Common myeloid progenitor, CD34-positive (primary cell): ENCODE data around the gene FOXE1.
A peak's percentile ranks its signal among the peaks of the same experiment; 100 is the strongest.

ENCODE experiments used
- CTCF ChIA-PET: fragments of 350-600 bp; sonication (Branson Sonifier 250); formaldehyde crosslinking; loops from one replicate; lab custom pipeline; 2021; ENCODE audit warnings: antibody characterized with exemption; lab: Charles Lee
- POLR2A ChIA-PET: fragments of 350-600 bp; sonication (Branson Sonifier 250); formaldehyde crosslinking; loops from one replicate; lab custom pipeline; 2021; ENCODE audit warnings: antibody characterized with exemption; lab: Charles Lee
- DNase-seq, 3 donors: peaks; one replicate each; pipeline versions ENCODE4 v3.0.0 to v3.0.0-alpha.2; 2013
- H3K27ac ChIP-seq, 2 experiments: 1 replicate in 1 of 2; 2 replicates in 1 of 2; pipeline ENCODE4 v1.7.0; 2013; ENCODE audit warnings: inconsistent platforms in 2 of 2, low read length in 2 of 2, mild to moderate bottlenecking in 2 of 2, low read depth in 1 of 2, moderate library complexity in 1 of 2; ENCODE audit not compliant: severe bottlenecking in 2 of 2, insufficient read depth in 1 of 2, poor library complexity in 1 of 2
- H3K27me3 ChIP-seq, 5 experiments: replicated peaks in 2 of 5; 1 replicate in 3 of 5; 2 replicates in 2 of 5; pipeline versions ENCODE4 v1.6.1 to v1.7.0; 2013; ENCODE audit warnings: low read length in 4 of 5, mild to moderate bottlenecking in 2 of 5, moderate library complexity in 2 of 5, inconsistent platforms in 1 of 5; ENCODE audit not compliant: insufficient read depth in 5 of 5, control insufficient read depth in 4 of 5
- H3K36me3 ChIP-seq, 4 experiments: 1 replicate in 2 of 4; 2 replicates in 2 of 4; pipeline versions ENCODE4 v1.6.1 to v1.7.0; 2013; ENCODE audit warnings: low read length in 3 of 4, control low read depth in 1 of 4, mild to moderate bottlenecking in 1 of 4; ENCODE audit not compliant: control insufficient read depth in 4 of 4, insufficient read depth in 4 of 4
- H3K4me1 ChIP-seq, 4 experiments: 1 replicate in 3 of 4; 2 replicates in 1 of 4; pipeline versions ENCODE4 v1.6.1 to v1.7.1; 2013; ENCODE audit warnings: low read length in 3 of 4, mild to moderate bottlenecking in 3 of 4, control low read depth in 1 of 4, inconsistent platforms in 1 of 4, moderate library complexity in 1 of 4; ENCODE audit not compliant: control insufficient read depth in 4 of 4, insufficient read depth in 4 of 4; ENCODE audit errors: control extremely low read depth in 1 of 4
- H3K4me3 ChIP-seq, 7 experiments: 1 replicate in 4 of 7; 2 replicates in 3 of 7; pipeline versions ENCODE4 v1.5.1 to v1.7.0; 2013; ENCODE audit warnings: mild to moderate bottlenecking in 7 of 7, low read length in 6 of 7, moderate library complexity in 6 of 7, inconsistent platforms in 2 of 7, low read depth in 2 of 7, control low read depth in 1 of 7; ENCODE audit not compliant: insufficient read depth in 4 of 7, control insufficient read depth in 1 of 7; ENCODE audit errors: extremely low read depth in 1 of 7
- H3K9me3 ChIP-seq, 5 experiments: 1 replicate in 4 of 5; 2 replicates in 1 of 5; pipeline versions ENCODE4 v1.6.1 to v1.7.1; 2013; ENCODE audit warnings: low read length in 4 of 5, mild to moderate bottlenecking in 2 of 5, inconsistent platforms in 1 of 5, low read depth in 1 of 5, moderate library complexity in 1 of 5; ENCODE audit not compliant: control insufficient read depth in 4 of 5, insufficient read depth in 2 of 5; ENCODE audit errors: control extremely low read depth in 1 of 5
- WGBS: methylation state at CpG from one replicate; pipeline ENCODE4 v1.1.5; 2013; ENCODE audit not compliant: insufficient coverage; 5-methylcytosine and 5-hydroxymethylcytosine counted together

The FOXE1 gene

GRCh38 chr9:97846347-97846746 lies 6.7 kb upstream of the FOXE1 start:
- ChIA-PET CTCF (interaction anchor here (0.6 to 1.5 kb wide), 5 partner anchors 14 to 76 kb away, joined by 3 to 7 read pairs (median 3); partner anchors contain the start of gene TRMO), POLR2A (interaction anchor here (0.6 kb wide), 1 partner anchor 28 kb away, joined by 3 read pairs; no protein-coding TSS in a partner anchor)
- Histone ChIP-seq H3K27me3 (peaks cover 40 to 93% (median 48%) of the 10 kb centered on the region in 5 experiments), H3K4me1 (peaks cover 0 to 14% (median 8%) of the 10 kb centered on the region in 4 experiments), H3K27ac (no peak overlapping the region), H3K9me3 (peaks cover 0 to 4% (median 0%) of the 10 kb centered on the region in 5 experiments), H3K36me3 (no peaks in the 10 kb centered on the region), H3K4me3 (no peak overlapping the region)
- no peak for DNase-seq
- WGBS = 56% methylated on average over 4 of the region's 4 CpGs

DNA sequence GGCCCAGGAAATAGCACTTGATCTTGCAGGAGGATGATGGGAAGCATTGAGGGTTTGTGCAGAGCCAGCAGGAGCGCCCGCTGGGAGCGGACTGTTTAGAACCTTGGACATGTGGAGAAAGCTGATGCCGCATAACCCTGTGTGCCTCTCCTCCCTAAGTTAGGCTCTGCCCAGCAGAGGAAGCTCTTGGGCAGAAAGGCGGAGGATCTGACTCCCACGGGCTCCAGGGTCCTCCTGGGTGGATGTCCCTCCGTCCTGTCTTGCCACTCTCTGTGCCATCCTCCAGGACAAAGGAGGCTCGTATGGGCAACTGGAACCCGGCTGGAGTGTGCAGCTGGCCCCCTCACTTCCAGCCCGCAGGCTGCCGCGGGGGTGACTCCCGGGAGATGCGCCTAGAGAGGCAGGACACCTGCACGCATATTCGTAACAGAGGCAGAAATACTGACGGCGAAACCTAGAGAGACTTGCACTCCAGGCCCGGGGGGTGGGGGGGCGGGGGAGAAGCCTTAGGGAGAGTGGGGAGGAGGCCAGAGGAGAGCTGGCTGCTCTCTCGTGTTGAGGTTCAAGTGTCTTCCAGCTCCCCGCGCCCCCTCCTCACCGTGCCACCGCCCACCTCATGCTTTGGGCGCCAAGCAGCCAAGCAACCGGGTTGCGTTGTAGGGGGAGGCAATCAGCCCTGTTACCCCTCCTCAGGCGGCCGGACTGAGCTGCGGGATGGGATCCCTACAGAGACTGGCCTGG lies 5.4 kb upstream of the FOXE1 start:
- 15% methylated on average over 24 of the region's 31 CpGs for WGBS
- DNase-seq = no peak
- Histone ChIP-seq H3K36me3 (no peaks in the 10 kb centered on the region), H3K27ac (no peak overlapping the region), H3K4me1 (peaks cover 0 to 21% (median 10%) of the 10 kb centered on the region in 4 experiments), H3K9me3 (peaks cover 0 to 4% (median 0%) of the 10 kb centered on the region in 5 experiments), H3K4me3 (no peak overlapping the region), H3K27me3 (peaks cover 36 to 96% (median 57%) of the 10 kb centered on the region in 5 experiments)
- POLR2A ChIA-PET = no interaction called here
- CTCF ChIA-PET = interaction anchor here (1.0 kb wide), 1 partner anchor 91 kb away, joined by 3 read pairs; no protein-coding TSS in a partner anchor

DNA sequence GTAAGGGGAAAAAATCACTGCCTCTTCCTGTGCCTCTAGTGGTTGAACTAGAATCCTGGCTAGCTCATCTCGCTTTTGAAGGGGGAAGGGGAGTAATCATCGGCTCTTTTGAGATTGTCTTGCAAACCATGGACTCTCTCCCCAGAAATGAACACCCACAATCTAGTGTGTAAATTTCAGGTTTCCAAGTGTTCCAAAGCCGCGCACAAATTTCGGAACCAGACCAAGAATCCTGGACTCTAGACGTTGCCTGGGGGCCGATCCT lies 4.9 kb upstream of the FOXE1 start:
- ChIA-PET CTCF (no interaction called here), POLR2A (no interaction called here)
- WGBS = 5% methylated on average over 5 of the region's 7 CpGs
- no peak for DNase-seq
- Histone ChIP-seq H3K27me3 (peaks cover 34 to 96% (median 57%) of the 10 kb centered on the region in 5 experiments), H3K4me3 (no peak overlapping the region), H3K4me1 (peaks cover 0 to 26% (median 14%) of the 10 kb centered on the region in 4 experiments), H3K27ac (no peak overlapping the region), H3K9me3 (no peaks in the 10 kb centered on the region), H3K36me3 (no peaks in the 10 kb centered on the region)

DNA sequence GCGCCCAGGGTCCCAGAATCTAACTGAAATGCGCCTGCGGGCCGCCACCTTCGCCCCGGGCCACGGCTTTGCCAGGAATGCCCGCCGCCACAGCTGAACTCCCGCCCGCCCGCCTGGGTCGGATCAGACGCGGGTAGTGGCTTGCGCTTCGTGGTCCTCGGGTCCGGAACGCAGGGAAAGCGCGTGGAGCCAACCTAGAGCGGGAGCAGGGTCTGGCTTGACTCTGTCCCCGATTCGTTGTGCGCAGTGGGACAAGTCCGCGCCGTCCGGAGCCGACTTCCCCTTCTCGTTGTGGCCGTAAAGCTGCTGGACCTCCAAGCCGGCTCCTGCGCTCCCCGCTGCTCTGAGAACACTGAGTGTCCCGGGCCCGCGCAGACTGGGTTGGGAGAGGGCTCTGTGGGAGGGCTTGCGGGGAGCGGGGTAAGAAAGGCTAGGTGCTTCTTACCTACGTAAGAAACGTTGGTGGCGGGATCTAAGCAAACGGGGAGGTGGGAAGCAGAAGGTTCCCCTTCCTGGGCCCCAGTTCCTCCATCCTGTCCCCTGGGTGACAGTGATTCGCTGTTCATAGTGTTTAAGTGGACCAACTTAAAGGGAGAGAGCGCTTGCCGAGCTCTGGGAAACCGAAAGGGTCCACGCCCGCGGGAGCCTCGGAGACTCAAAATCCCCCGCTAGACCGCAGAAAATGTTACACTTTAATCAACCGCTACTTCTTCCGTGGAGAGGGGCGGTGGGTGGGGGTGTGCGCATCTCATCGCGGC lies 4.4 kb upstream of the FOXE1 start:
- POLR2A ChIA-PET = no interaction called here
- H3K4me3 ChIP-seq = peak overlapping the region in 6 of 7 experiments; percentile 0 to 66 (median 54)
- H3K4me1 ChIP-seq = peaks cover 0 to 31% (median 19%) of the 10 kb centered on the region in 4 experiments
- H3K9me3 ChIP-seq = no peaks in the 10 kb centered on the region
- 2% methylated on average over 56 of the region's 61 CpGs for WGBS
- no peak overlapping the region for H3K27ac ChIP-seq
- peak in 2 of 3 donors; percentile 55 to 57 for DNase-seq
- H3K27me3 ChIP-seq = peaks cover 32 to 98% (median 57%) of the 10 kb centered on the region in 5 experiments
- H3K36me3 ChIP-seq = no peaks in the 10 kb centered on the region
- CTCF ChIA-PET = no interaction called here

DNA sequence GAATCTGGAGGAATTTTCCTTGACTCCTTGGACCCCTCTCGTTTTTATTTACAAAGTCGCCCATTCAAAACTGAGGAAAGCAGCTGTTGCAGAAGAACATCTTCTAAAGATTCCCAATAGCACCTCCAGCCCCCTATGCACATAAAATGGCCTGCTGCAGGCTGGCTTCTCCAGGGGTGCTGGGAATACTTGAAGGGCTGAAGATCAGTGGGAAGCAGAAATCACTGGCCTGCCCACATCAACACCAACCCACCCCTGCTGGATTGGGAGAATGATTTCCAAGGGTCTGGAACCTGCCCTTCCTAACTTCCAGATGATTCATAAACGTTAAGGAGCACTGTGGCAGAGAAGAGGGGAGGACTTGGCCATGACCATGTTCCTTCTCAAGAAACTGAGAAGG lies 3.0 kb upstream of the FOXE1 start:
- peaks cover 0 to 36% (median 25%) of the 10 kb centered on the region in 4 experiments for H3K4me1 ChIP-seq
- POLR2A ChIA-PET = no interaction called here
- 0% methylated on average over 1 of the region's 3 CpGs for WGBS
- no peak overlapping the region for H3K27ac ChIP-seq
- peaks cover 28 to 100% (median 59%) of the 10 kb centered on the region in 5 experiments for H3K27me3 ChIP-seq
- no peak for DNase-seq
- CTCF ChIA-PET = interaction anchor here (0.9 kb wide), 1 partner anchor 11 kb away, joined by 3 read pairs; no protein-coding TSS in a partner anchor
- no peak overlapping the region for H3K4me3 ChIP-seq
- peaks cover 0 to 2% (median under 1%) of the 10 kb centered on the region in 5 experiments for H3K9me3 ChIP-seq
- no peaks in the 10 kb centered on the region for H3K36me3 ChIP-seq

DNA sequence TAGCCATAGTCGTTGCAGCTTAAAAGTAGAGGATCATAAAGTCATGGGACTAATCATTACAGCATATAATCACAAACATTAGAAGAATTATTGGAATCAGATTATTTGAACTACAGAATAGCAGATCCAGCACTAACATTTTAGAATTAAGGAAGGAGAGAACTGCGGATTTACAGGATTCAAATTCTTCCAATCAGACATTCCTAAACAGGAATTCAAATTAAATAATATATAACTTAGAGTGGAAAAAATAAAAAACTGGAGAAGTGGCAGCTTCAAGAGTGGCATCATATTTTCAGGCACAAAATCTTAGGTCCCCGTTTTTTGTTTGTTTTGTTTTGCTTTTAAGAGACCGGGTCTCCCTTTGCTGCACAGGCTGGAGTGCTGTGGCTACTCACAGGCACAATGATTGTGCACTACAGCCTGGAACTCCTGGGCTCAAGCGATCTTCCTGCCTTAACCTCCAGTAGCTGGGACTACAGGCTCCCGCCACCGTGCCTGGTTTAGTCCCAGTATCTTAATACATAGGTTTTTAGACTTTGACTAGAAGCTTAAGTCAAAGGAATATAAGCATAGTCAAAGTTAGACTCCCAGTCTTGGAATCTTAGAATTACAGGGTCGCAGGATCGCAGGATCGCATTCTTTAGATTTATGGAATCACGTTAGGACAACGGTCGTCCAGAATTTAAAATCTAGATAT lies 2.1 kb upstream of the FOXE1 start:
- WGBS = 19% methylated on average over 8 of the region's 13 CpGs
- Histone ChIP-seq H3K27me3 (peaks cover 29 to 100% (median 65%) of the 10 kb centered on the region in 5 experiments), H3K4me3 (no peak overlapping the region), H3K36me3 (no peaks in the 10 kb centered on the region), H3K4me1 (peaks cover 0 to 36% (median 25%) of the 10 kb centered on the region in 4 experiments), H3K27ac (no peak overlapping the region), H3K9me3 (peaks cover 0 to 4% (median 2%) of the 10 kb centered on the region in 5 experiments)
- ChIA-PET POLR2A (interaction anchor here (0.5 to 1.2 kb wide), 2 partner anchors 9 to 219 kb away, joined by 3 to 5 read pairs; no protein-coding TSS in a partner anchor), CTCF (interaction anchor here (0.9 kb wide), 1 partner anchor 10 kb away, joined by 3 read pairs; no protein-coding TSS in a partner anchor)
- no peak for DNase-seq
